CD14-positive monocyte (primary cell): ENCODE results near the gene CNIH3. TPM values are rescaled to one million over a fixed set of nuclear protein-coding genes. Genes with fewer than 3 reads are reported as not detected.

Source experiments
- DNase-seq, 3 donors: peaks; one replicate each; pipeline ENCODE4 v3.0.0-alpha.2; 2011 to 2022
- H2AFZ ChIP-seq: 2 replicates; pipeline ENCODE4 v1.6.0; 2012; ENCODE audit warnings: mild to moderate bottlenecking, low read depth, low read length, inconsistent platforms; ENCODE audit not compliant: insufficient read depth, poor library complexity, severe bottlenecking
- H3K27ac ChIP-seq, 2 donors: 1 replicate in 1 of 2; 2 replicates in 1 of 2; pipeline ENCODE4 v1.5.1; 2012 to 2013; ENCODE audit warnings: low read length in 2 of 2, control low read depth in 1 of 2, inconsistent platforms in 1 of 2, low read depth in 1 of 2, mild to moderate bottlenecking in 1 of 2
- H3K27me3 ChIP-seq, 2 donors: one replicate each; pipeline versions ENCODE4 v1.6.0 to v1.6.1; 2011 to 2013; ENCODE audit warnings: low read length in 2 of 2; ENCODE audit not compliant: control insufficient read depth in 2 of 2, insufficient read depth in 2 of 2
- H3K36me3 ChIP-seq, 2 donors: replicated peaks in 1 of 2; 1 replicate in 1 of 2; 2 replicates in 1 of 2; pipeline versions ENCODE4 v1.5.1 to v1.6.1; 2012 to 2013; ENCODE audit warnings: low read length in 2 of 2, control low read depth in 1 of 2, inconsistent platforms in 1 of 2, mild to moderate bottlenecking in 1 of 2; ENCODE audit not compliant: insufficient read depth in 2 of 2, control insufficient read depth in 1 of 2
- H3K4me1 ChIP-seq, 2 donors: 1 replicate in 1 of 2; 2 replicates in 1 of 2; pipeline versions ENCODE4 v1.5.1 to v1.6.1; 2012 to 2013; ENCODE audit warnings: low read length in 2 of 2, control low read depth in 1 of 2, inconsistent platforms in 1 of 2, mild to moderate bottlenecking in 1 of 2, moderate library complexity in 1 of 2; ENCODE audit not compliant: insufficient read depth in 2 of 2, control insufficient read depth in 1 of 2
- H3K4me2 ChIP-seq: replicated peaks from 2 replicates; pipeline ENCODE3; 2012; ENCODE audit warnings: low read length, moderate library complexity, mild to moderate bottlenecking; ENCODE audit not compliant: poor library complexity, severe bottlenecking; ENCODE audit errors: extremely low read depth
- H3K4me3 ChIP-seq, 3 experiments: fragments of 200-600 bp in 1 of 3; sonication (generic) in 1 of 3; replicated peaks in 1 of 3; 1 replicate in 2 of 3; 2 replicates in 1 of 3; pipeline ENCODE4 v1.5.1; 2011 to 2013; ENCODE audit warnings: low read length in 3 of 3, mild to moderate bottlenecking in 3 of 3, control low read depth in 2 of 3, low read depth in 2 of 3, inconsistent platforms in 1 of 3, moderate library complexity in 1 of 3
- H3K79me2 ChIP-seq: 2 replicates; pipeline ENCODE4 v1.6.0; 2012; ENCODE audit warnings: mild to moderate bottlenecking, control low read depth, inconsistent platforms, low read length, moderate library complexity; ENCODE audit not compliant: insufficient read depth
- H3K9ac ChIP-seq: 2 replicates; pipeline ENCODE4 v1.6.0; 2017; ENCODE audit warnings: low read length, mild to moderate bottlenecking; ENCODE audit not compliant: insufficient read depth, poor library complexity, severe bottlenecking
- H3K9me3 ChIP-seq, 2 donors: replicated peaks in 1 of 2; 1 replicate in 1 of 2; 2 replicates in 1 of 2; pipeline versions ENCODE4 v1.5.1 to v1.6.1; 2012 to 2013; ENCODE audit warnings: low read length in 2 of 2, control low read depth in 1 of 2; ENCODE audit not compliant: control insufficient read depth in 1 of 2, insufficient read depth in 1 of 2
- H4K20me1 ChIP-seq: 2 replicates; pipeline ENCODE4 v1.6.0; 2012; ENCODE audit warnings: mild to moderate bottlenecking, low read length, control low read depth, moderate library complexity; ENCODE audit not compliant: insufficient read depth
- H3K27ac Mint-ChIP-seq, 7 donors: one replicate each; pipeline ENCODE4 v1.8.0; 2020; ENCODE audit warnings: mild to moderate bottlenecking in 7 of 7, mixed read lengths in 7 of 7, moderate library complexity in 6 of 7, inconsistent platforms in 2 of 7
- H3K27me3 Mint-ChIP-seq, 3 donors: one replicate each; pipeline ENCODE4 v1.8.0; 2021 to 2022; ENCODE audit warnings: low read depth in 3 of 3, mild to moderate bottlenecking in 3 of 3, mixed read lengths in 3 of 3, moderate library complexity in 3 of 3, inconsistent platforms in 1 of 3
- H3K36me3 Mint-ChIP-seq, 2 donors: one replicate each; pipeline ENCODE4 v1.8.0; 2020; ENCODE audit warnings: mixed read lengths in 2 of 2, inconsistent platforms in 1 of 2, mild to moderate bottlenecking in 1 of 2
- H3K4me1 Mint-ChIP-seq: one replicate; pipeline ENCODE4 v1.8.0; 2020; ENCODE audit warnings: mild to moderate bottlenecking, mixed read lengths
- H3K4me3 Mint-ChIP-seq, 2 donors: one replicate each; pipeline ENCODE4 v1.8.0; 2020; ENCODE audit warnings: mild to moderate bottlenecking in 2 of 2, mixed read lengths in 2 of 2, moderate library complexity in 1 of 2
- H3K9me3 Mint-ChIP-seq, 7 donors: one replicate each; pipeline ENCODE4 v1.8.0; 2020 to 2022; ENCODE audit warnings: mixed read lengths in 7 of 7, mild to moderate bottlenecking in 6 of 7, moderate library complexity in 6 of 7, inconsistent platforms in 2 of 7
- CTCF ChIP-seq: fragments of 200-600 bp; IDR thresholded peaks from one replicate; pipeline ENCODE4 v1.8.0; 2022; ENCODE audit warnings: antibody characterized with exemption, mild to moderate bottlenecking
- WGBS: methylation state at CpG from one replicate; pipeline ENCODE4 v1.1.5; 2013; ENCODE audit warnings: missing lambda C conversion rate; ENCODE audit not compliant: insufficient coverage; 5-methylcytosine and 5-hydroxymethylcytosine counted together
- intact Hi-C, 2 donors: fragments of 100-400 bp; cut with micrococcal nuclease; formaldehyde crosslinking; loops; one replicate each; pipeline versions ENCODE4 v1.15.0 to v1.15.1; 2023
- polyA plus RNA-seq, 3 donors: library from polyadenylated mRNA; depleted of rRNA in 1 of 3; unstranded in 2 of 3; stranded (reverse) in 1 of 3; fragments of 300-500 nt in 2 of 3; fragments of >200 nt in 1 of 3; fragmentation: Illumina TruSeq in 2 of 3; gene quantifications; 1 replicate in 2 of 3; 2 replicates in 1 of 3; pipeline ENCODE4 v1.2.3, GENCODE V29; 2012 to 2021

The CNIH3 gene
- polyA plus RNA-seq, 3 donors, result 0.37 TPM; not detected in 2

GRCh38 chr1:224665016-224665415, 48.9 kb downstream of the CNIH3 start:
- H3K4me3 Mint-ChIP-seq, result no peak overlapping the region
- no peak for DNase-seq
- Histone ChIP-seq H4K20me1 (no peaks in the 10 kb centered on the region), H3K4me3 (no peak overlapping the region), H3K4me1 (no peaks in the 10 kb centered on the region), H3K27me3 (no peaks in the 10 kb centered on the region), H2AFZ (no peak overlapping the region), H3K9ac (no peak overlapping the region), H3K27ac (no peak overlapping the region), H3K79me2 (no peaks in the 10 kb centered on the region), H3K9me3 (no peaks in the 10 kb centered on the region), H3K4me2 (no peak overlapping the region), H3K36me3 (no peaks in the 10 kb centered on the region)
- H3K27me3 Mint-ChIP-seq, result peaks cover 1 to 5% (median 2%) of the 10 kb centered on the region in 3 donors
- intact Hi-C loops, result no loop called here
- peaks cover 0 to 4% (median 0%) of the 10 kb centered on the region in 7 donors for H3K9me3 Mint-ChIP-seq
- no peak for TF ChIP-seq CTCF
- no peaks in the 10 kb centered on the region for H3K36me3 Mint-ChIP-seq
- H3K27ac Mint-ChIP-seq, result no peak overlapping the region
- no CpG with 5 or more reads among the region's 3 CpGs for WGBS
- no peaks in the 10 kb centered on the region for H3K4me1 Mint-ChIP-seq

- Histone ChIP-seq H3K27ac (no peak overlapping the region), H3K9me3 (no peaks in the 10 kb centered on the region), H3K4me1 (no peaks in the 10 kb centered on the region), H4K20me1 (no peaks in the 10 kb centered on the region), H3K27me3 (no peaks in the 10 kb centered on the region), H3K9ac (no peak overlapping the region), H3K79me2 (no peaks in the 10 kb centered on the region), H2AFZ (no peak overlapping the region), H3K4me3 (no peak overlapping the region), H3K36me3 (no peaks in the 10 kb centered on the region), H3K4me2 (no peak overlapping the region)
- DNase-seq, result no peak
- no peak overlapping the region for H3K27ac Mint-ChIP-seq
- TF ChIP-seq CTCF, result no peak
- no peak overlapping the region for H3K4me3 Mint-ChIP-seq
- H3K9me3 Mint-ChIP-seq, result peaks cover 0 to 4% (median 0%) of the 10 kb centered on the region in 7 donors
- intact Hi-C loops, result no loop called here
- H3K36me3 Mint-ChIP-seq, result no peaks in the 10 kb centered on the region
- H3K4me1 Mint-ChIP-seq, result no peaks in the 10 kb centered on the region
- peaks cover 1 to 4% (median 2%) of the 10 kb centered on the region in 3 donors for H3K27me3 Mint-ChIP-seq
These were observed 50.0 kb downstream of the CNIH3 start for GRCh38 chr1:224666078-224666477.
